HS-27A (cell line): Measurements from ENCODE around the gene CHN2.

Experiments used
- DNase-seq: peaks from one replicate; pipeline ENCODE4 v3.0.0-alpha.2; 2012; ENCODE audit warnings: low read depth, missing footprints

The CHN2 gene

GRCh38 chr7:29432721-29433120, 238.1 kb downstream of the CHN2 start:
- DNase-seq: no peak

- no peak for DNase-seq
Measured at GRCh38 chr7:29434380-29434768, 239.8 kb downstream of the CHN2 start.

GRCh38 chr7:29435167-29435566, 240.6 kb downstream of the CHN2 start:
- no peak for DNase-seq

GRCh38 chr7:29435902-29436301, 241.3 kb downstream of the CHN2 start:
- DNase-seq: no peak

- DNase-seq: peak; percentile 24
Measured at GRCh38 chr7:29442146-29442545, 247.6 kb downstream of the CHN2 start.

- DNase-seq: no peak
Measured at GRCh38 chr7:29443552-29443951, 249.0 kb downstream of the CHN2 start.

GRCh38 chr7:29444267-29444666, 249.7 kb downstream of the CHN2 start:
- DNase-seq: no peak

GRCh38 chr7:29445736-29446135, 251.2 kb downstream of the CHN2 start:
- no peak for DNase-seq

GRCh38 chr7:29447828-29448227, 253.3 kb downstream of the CHN2 start:
- DNase-seq: no peak

GRCh38 chr7:29449569-29450260, 255.1 kb downstream of the CHN2 start:
- no peak for DNase-seq

GRCh38 chr7:29453021-29453420, 258.4 kb downstream of the CHN2 start:
- no peak for DNase-seq

- DNase-seq: no peak
Measured at GRCh38 chr7:29454464-29454863, 259.9 kb downstream of the CHN2 start.

- no peak for DNase-seq
Measured at GRCh38 chr7:29454899-29455451, 260.4 kb downstream of the CHN2 start.

- DNase-seq: no peak
Measured at GRCh38 chr7:29457141-29457561, 262.6 kb downstream of the CHN2 start.

- DNase-seq: no peak
Measured at GRCh38 chr7:29457565-29458011, 263.0 kb downstream of the CHN2 start.

- no peak for DNase-seq
Measured at GRCh38 chr7:29458933-29459332, 264.4 kb downstream of the CHN2 start.

- DNase-seq: no peak
Measured at GRCh38 chr7:29459589-29459988, 265.0 kb downstream of the CHN2 start.

GRCh38 chr7:29461996-29462395, 267.4 kb downstream of the CHN2 start:
- no peak for DNase-seq

GRCh38 chr7:29463504-29464158, 269.1 kb downstream of the CHN2 start:
- no peak for DNase-seq

GRCh38 chr7:29464753-29465152, 270.2 kb downstream of the CHN2 start:
- no peak for DNase-seq

GRCh38 chr7:29467193-29467926, 272.8 kb downstream of the CHN2 start:
- DNase-seq: no peak

GRCh38 chr7:29468196-29468595, 273.6 kb downstream of the CHN2 start:
- no peak for DNase-seq

- DNase-seq: no peak
Measured at GRCh38 chr7:29469281-29469680, 274.7 kb downstream of the CHN2 start.
